Ramos (cell line): ENCODE results near the gene SGPP2.
"Not testable (repeated sequence)": the region's sequence is repeated elsewhere in the genome, so short reads cannot be mapped to it uniquely, and the experiment has no call there.

Source experiments
- in situ Hi-C: fragments of 300-500 bp; cut with MboI; formaldehyde crosslinking; loops from one replicate; pipeline ENCODE4 v1.14.3; 2022; ENCODE audit warnings: low sequenced_read_pairs; ENCODE audit not compliant: unreplicated experiment

The SGPP2 gene

GRCh38 chr2:222424276-222424728, at the start of gene SGPP2:
TSS of gene SGPP2 (plus strand) at chr2:222424543. CDS start at chr2:222424603, 60 bp downstream.
- in situ Hi-C loops = no loop called here

- in situ Hi-C loops = no loop called here
Measured at GRCh38 chr2:222375798-222376197, 48.5 kb upstream of the SGPP2 start.

- in situ Hi-C loops = no loop called here
Measured at GRCh38 chr2:222380456-222380855, 43.9 kb upstream of the SGPP2 start.

- in situ Hi-C loops = no loop called here
Measured at GRCh38 chr2:222381566-222381965, 42.8 kb upstream of the SGPP2 start.

- in situ Hi-C loops = no loop called here
Measured at GRCh38 chr2:222383255-222383654, 41.1 kb upstream of the SGPP2 start.

GRCh38 chr2:222391743-222392285, 32.5 kb upstream of the SGPP2 start:
- in situ Hi-C loops = no loop called here

- in situ Hi-C loops = no loop called here
Measured at GRCh38 chr2:222393733-222394267, 30.5 kb upstream of the SGPP2 start.

GRCh38 chr2:222398446-222398885, 25.9 kb upstream of the SGPP2 start:
- in situ Hi-C loops = no loop called here

GRCh38 chr2:222399038-222399783, 25.1 kb upstream of the SGPP2 start:
- in situ Hi-C loops = no loop called here

- in situ Hi-C loops = no loop called here
Measured at GRCh38 chr2:222404151-222404905, 20.0 kb upstream of the SGPP2 start.

GRCh38 chr2:222408684-222409083, 15.7 kb upstream of the SGPP2 start:
- in situ Hi-C loops = no loop called here

GRCh38 chr2:222410534-222410933, 13.8 kb upstream of the SGPP2 start:
- in situ Hi-C loops = no loop called here

GRCh38 chr2:222412334-222412733, 12.0 kb upstream of the SGPP2 start:
- in situ Hi-C loops = not testable (repeated sequence)

GRCh38 chr2:222413295-222413911, 10.9 kb upstream of the SGPP2 start:
- in situ Hi-C loops = no loop called here

- in situ Hi-C loops = no loop called here
Measured at GRCh38 chr2:222418739-222419138, 5.6 kb upstream of the SGPP2 start.

GRCh38 chr2:222420508-222420907, 3.8 kb upstream of the SGPP2 start:
- in situ Hi-C loops = no loop called here

- in situ Hi-C loops = no loop called here
Measured at GRCh38 chr2:222421626-222422025, 2.7 kb upstream of the SGPP2 start.

- in situ Hi-C loops = no loop called here
Measured at GRCh38 chr2:222423186-222423585, 1.2 kb upstream of the SGPP2 start.

GRCh38 chr2:222423632-222424275, 589 bp upstream of the SGPP2 start:
- in situ Hi-C loops = no loop called here
